Aortic smooth muscle cell (primary cell): ENCODE measurements around the gene ICA1. TPM values are rescaled to one million over a fixed set of nuclear protein-coding genes. Genes with fewer than 3 reads are reported as not detected.

Experiments used
- total RNA-seq: library from RNA; depleted of rRNA; stranded (reverse); fragments of >200 nt; gene quantifications from 2 replicates; pipeline ENCODE4 v1.2.3, GENCODE V29; 2014

ICA1 gene
- total RNA-seq = 1.7 and 2.2 TPM in 2 replicates

DNA sequence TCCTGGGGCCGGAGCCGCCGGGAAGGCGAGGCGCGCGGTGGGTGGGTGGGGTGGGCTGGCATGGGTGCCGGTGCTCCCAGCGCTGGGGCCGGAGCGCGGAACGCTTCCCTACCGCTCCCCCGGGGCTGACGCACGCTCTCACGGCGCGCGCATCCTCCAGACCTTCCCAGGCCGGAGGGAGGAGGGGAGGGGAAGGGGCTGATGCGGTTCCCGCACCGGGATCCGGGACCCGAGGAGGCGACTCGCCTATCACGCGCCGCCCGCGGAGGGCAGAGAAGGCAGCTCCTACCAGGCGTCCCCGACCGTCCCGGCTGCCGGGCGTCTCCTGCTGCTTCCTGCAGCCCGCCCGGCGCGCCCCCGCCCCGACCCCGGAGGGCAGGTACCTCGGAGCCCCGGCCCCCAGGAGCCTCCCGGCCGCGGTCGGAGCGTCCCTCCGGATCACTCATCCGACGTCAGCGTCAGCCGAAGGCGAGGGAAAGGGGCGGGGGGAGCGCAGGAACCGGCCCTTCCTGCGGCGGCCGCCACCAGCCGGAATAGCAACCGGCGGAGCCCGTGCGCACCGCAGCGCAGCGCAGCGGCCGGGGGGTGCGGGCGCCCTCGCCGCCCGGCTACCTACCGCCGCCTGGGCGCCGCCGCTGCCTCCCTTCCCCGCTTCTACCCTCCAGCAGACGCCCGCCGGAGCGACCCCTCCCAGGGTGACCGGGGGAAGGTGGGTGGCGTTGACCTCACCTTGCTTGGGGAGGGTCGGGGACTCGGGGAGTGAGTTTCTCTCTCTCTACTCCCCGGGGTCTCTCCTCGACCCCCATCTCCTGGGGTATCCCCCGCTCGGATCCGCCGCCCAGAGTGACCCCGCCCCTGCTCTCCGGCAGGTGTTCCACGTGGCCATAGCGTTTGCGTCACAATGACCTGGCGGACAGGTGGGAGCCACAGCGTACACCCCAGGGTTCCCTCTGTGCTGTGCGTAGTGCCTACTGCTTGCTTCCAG lies at the start of gene ICA1:
TSS of gene ICA1 (minus strand) at position 457 of the 985 bp plus-strand sequence. CDS start 26,241 bp downstream, outside the sequence.

Other genes starting within 250 kb of the ICA1 start
- gene NXPH1, start 171.4 kb upstream of the ICA1 start, total RNA-seq = not detected in 2 replicates